NCI-H2196 treated with DMSO at 0.1 percent for 48 hours (cell line): ENCODE measurements around the gene SEC24C.
"Not testable (repeated sequence)": the region's sequence is repeated elsewhere in the genome, so short reads cannot be mapped to it uniquely, and the experiment has no call there.

Experiments
- DNase-seq: peaks from one replicate; lab custom pipeline; 2025; ENCODE audit not compliant: unreplicated experiment; lab: John Stamatoyannopoulos, UW

Gene SEC24C

DNA sequence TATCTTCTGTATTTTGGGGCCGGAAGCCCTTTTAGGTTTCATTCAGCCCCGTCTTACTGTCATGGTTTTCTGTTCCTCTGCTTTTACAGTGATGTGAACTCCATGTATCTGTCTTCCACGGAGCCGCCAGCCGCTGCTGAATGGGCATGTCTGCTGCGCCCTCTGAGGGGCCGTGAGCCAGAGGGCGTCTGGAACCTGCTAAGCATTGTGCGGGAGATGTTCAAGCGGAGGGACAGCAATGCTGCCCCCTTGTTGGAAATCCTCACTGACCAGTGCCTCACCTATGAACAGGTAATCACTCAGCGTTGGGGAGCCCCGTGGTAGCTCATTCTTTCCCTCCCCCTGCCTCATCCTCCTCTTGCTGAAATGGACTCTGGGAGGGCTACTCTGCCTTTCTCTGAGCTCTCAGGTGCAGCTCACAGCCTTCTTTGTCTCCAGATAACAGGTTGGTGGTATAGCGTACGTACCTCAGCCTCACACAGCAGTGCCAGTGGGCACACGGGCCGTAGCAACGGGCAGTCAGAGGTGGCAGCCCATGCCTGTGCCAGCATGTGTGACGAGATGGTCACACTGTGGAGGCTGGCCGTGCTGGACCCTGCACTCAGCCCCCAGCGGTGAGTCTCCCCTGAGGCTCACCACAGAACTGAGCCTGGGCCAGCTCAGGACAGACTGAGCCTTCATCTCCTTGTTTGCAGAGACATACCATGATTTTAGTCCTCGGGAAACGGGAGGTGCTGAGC is 46.9 kb downstream of the SEC24C start:
- no peak for DNase-seq

DNA sequence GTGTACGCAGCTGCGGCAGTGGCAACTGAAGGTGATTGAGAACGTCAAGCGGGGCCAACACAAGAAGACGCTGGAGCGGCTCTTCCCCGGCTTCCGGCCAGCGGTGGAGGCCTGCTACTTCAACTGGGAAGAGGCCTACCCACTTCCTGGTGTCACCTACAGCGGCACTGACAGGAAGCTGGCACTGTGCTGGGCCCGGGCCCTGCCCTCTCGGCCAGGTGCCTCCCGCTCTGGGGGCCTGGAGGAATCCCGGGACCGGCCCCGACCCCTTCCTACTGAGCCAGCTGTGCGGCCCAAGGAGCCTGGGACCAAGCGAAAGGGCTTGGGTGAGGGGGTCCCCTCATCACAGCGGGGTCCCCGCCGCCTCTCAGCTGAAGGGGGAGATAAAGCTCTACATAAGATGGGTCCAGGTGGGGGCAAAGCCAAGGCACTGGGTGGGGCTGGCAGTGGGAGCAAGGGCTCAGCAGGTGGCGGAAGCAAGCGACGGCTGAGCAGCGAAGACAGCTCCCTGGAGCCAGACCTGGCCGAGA is 47.8 kb downstream of the SEC24C start:
- DNase-seq, result no peak

DNA sequence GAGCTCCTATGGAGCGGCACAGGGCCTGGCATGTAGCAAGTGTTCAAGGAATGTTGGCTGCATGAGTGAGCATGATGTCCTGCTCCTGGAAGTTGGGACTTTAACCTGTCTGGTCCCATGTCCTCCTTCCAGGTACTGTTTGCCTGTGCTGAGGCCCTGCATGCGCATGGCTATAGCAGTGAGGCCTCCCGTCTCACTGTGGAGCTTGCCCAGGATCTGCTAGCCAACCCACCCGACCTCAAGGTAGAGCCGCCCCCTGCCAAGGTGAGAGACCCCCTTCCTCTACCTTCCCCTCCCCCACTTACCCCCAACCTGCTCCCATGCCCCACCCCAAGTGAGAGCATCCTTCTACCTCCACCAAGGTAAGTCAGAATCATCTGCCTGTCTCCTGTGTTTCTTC is 49.3 kb downstream of the SEC24C start:
- DNase-seq, result no peak

DNA sequence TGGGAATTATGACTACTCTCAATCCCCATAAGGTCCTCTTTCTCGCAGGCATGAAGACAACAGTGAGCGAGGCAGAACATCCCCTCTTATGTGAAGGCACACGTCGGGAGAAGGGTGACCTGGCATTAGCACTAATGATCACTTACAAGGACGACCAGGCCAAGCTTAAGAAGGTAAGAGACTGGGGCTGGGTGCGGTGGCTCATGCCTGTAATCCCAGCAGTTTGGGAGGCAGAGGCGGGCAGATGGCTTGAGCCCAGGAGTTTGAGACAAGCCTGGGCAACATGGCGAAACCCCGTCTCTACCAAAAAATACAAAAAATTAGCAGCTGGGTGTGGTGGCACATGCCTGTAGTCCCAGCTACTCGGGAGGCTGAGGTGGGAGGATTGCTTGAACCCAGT is 51.3 kb downstream of the SEC24C start:
- DNase-seq, result not testable (repeated sequence)

DNA sequence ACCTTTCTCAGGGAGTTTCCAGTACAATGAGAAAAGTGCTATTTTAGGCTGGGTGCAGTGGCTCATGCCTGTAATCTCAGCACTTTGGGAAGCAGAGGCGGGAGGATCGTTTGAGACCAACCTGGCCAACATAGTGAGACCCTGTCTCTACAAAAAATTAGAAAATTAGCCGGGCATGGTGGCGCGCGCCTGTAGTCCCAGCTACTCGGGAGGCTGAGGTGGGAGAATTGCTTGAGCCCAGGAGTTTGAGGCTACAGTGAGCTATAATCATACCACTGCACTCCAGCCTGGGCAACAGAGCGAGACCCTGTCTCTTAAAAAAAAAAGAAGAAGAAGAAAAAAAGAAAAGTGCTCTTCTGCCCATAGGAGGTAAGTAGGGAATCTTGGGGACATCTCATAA is 51.9 kb downstream of the SEC24C start:
- DNase-seq, result not testable (repeated sequence)

DNA sequence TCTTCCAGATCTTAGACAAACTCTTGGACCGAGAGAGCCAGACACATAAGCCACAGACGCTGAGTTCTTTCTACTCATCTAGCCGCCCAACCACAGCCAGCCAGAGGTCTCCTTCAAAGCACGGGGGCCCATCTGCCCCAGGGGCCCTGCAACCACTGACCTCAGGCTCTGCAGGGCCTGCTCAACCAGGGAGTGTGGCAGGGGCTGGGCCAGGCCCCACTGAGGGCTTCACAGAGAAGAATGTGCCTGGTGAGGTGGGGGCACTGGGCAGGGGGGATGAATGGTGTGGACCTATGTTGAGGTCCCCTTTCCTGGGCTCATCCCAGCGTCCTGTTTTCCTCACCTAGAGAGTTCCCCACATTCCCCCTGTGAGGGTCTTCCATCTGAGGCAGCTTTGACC is 52.6 kb downstream of the SEC24C start:
- DNase-seq, result no peak

DNA sequence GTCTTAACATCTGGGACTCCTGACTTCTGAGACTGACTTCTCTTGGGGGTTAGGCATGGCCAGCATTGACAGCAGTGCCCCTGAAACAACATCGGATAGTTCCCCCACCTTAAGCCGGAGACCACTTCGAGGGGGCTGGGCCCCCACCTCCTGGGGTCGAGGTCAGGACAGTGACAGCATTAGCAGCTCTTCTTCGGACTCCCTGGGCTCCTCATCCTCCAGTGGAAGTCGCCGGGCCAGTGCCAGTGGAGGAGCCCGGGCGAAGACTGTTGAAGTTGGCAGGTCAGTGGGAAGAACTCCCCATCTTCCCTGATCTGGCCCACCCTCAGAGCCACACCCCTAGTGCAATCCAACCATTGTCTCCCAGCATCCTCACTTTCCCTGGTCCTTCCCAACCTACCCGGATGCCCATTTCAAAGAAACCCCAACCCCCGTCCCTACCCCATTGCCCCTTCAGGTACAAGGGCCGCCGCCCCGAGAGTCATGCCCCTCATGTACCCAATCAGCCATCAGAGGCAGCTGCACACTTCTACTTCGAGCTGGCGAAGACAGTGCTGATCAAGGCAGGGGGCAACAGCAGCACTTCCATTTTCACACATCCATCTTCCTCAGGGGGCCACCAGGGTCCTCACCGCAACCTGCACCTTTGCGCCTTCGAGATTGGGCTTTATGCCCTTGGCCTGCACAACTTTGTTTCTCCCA is 53.3 kb downstream of the SEC24C start:
- DNase-seq, result no peak

DNA sequence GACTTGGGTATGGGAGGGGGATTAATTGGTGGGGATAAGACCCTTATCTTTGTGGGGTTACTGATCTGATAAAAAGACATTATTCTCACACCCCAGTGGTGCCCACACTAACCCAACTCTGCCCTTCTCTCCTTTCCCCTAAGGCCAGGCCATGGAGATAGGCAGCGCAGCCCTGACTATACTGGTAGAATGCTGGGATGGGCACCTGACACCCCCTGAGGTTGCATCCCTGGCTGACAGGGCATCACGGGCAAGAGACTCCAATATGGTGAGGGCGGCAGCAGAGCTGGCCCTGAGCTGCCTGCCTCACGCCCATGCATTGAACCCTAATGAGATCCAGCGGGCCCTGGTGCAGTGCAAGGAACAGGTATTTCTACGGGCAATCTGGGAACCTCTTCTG is 53.9 kb downstream of the SEC24C start:
- DNase-seq, result no peak

DNA sequence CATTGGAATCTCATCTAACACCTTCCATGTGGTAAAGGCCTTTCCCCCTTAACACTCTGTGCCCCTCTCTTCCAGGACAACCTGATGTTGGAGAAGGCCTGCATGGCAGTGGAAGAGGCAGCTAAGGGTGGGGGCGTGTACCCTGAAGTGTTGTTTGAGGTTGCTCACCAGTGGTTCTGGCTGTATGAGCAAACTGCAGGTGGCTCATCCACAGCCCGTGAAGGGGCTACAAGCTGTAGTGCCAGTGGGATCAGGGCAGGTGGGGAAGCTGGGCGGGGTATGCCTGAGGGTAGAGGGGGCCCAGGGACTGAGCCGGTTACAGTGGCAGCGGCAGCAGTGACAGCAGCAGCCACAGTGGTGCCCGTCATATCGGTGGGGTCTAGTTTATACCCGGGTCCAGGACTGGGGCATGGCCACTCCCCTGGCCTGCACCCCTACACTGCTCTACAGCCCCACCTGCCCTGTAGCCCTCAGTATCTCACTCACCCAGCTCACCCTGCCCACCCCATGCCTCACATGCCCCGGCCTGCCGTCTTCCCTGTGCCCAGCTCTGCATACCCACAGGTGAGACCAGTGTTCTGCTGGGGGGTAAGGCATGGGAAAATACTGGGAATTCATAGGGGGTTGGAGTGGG is 54.9 kb downstream of the SEC24C start:
- no peak for DNase-seq

DNA sequence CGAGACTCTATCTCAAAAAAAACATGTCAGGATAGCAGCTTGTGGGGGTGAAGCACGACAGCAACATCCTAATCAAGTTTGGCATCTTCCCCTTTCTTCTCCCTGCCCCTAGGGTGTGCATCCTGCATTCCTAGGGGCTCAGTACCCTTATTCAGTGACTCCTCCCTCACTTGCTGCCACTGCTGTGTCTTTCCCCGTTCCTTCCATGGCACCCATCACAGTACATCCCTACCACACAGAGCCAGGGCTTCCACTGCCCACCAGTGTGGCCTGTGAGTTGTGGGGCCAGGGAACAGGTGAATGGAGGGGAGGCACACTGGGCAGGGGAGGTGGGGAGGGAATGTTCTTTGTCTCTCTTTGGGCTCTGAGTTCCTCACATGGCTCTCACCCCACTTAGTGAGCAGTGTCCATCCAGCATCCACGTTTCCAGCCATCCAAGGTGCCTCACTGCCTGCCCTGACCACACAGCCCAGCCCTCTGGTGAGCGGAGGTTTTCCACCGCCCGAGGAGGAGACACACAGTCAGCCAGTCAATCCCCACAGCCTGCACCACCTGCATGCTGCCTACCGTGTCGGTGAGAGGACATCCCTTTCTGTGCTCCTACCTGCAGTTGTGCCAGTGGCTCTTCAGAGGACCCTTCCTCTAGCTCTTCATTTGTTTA is 55.9 kb downstream of the SEC24C start:
- no peak for DNase-seq

DNA sequence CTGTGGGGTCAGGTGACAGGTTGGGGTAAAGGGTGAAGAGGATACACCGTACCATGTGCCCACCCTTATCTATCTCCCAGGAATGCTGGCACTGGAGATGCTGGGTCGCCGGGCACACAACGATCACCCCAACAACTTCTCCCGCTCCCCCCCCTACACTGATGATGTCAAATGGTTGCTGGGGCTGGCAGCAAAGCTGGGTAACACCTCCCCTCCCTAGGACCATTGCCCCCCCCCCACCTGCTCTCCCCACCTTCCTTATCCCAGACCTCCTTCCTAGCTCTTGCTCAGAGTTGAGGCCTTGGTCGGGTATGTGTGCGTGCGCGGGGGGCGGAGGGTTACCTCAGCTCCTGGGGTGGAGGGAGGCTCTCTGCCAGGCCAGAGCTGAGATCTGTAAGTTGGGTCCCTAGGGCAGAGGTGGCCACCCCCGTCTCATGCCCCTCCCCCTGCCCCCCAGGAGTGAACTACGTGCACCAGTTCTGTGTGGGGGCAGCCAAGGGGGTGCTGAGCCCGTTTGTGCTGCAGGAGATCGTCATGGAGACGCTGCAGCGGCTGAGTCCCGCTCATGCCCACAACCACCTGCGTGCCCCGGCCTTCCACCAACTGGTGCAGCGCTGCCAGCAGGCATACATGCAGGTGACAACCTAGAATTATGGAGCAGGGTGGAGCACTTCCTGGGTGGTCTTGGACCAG is 56.5 kb downstream of the SEC24C start:
- no peak for DNase-seq

DNA sequence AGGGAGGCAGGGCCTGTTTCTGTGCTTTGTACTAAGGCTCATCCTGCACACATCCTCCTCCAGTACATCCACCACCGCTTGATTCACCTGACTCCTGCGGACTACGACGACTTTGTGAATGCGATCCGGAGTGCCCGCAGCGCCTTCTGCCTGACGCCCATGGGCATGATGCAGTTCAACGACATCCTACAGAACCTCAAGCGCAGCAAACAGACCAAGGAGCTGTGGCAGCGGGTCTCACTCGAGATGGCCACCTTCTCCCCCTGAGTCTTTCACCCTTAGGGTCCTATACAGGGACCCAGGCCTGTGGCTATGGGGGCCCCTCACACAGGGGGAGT is 57.0 kb downstream of the SEC24C start:
- DNase-seq, result no peak

DNA sequence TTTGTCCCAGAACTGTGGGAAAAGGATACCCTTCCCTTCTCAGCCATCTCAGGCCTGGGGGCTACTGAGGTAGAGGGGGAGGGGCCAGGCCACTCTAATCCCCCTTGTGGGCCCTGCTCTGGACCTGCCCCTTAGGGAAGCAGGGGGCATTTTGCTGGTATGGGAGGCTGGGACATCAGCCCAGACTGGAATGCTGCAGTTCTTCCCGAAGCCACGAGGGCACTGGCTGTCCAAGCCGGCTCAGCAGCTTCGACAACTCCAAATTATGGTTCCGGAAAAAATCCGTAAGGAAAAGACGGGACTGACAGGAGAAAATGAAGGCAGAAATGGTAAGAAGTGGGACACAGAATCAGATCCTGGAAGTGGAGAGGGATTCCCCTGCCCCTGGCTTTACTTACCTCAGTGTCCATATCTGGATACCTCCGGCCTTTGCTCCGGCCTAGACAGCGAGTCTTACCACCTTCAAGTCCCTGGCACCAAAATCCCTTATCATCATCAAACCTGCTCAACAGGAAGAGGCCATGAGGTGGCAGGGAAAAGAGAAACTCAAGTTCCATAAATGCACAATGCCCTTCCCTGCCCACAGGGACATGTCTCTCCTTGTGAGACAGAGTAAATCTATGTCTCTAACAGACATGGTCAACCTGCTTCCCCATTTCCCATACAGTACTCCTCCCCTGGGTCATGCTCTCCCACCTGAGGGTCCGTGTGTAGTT is 58.3 kb downstream of the SEC24C start:
- no peak for DNase-seq

DNA sequence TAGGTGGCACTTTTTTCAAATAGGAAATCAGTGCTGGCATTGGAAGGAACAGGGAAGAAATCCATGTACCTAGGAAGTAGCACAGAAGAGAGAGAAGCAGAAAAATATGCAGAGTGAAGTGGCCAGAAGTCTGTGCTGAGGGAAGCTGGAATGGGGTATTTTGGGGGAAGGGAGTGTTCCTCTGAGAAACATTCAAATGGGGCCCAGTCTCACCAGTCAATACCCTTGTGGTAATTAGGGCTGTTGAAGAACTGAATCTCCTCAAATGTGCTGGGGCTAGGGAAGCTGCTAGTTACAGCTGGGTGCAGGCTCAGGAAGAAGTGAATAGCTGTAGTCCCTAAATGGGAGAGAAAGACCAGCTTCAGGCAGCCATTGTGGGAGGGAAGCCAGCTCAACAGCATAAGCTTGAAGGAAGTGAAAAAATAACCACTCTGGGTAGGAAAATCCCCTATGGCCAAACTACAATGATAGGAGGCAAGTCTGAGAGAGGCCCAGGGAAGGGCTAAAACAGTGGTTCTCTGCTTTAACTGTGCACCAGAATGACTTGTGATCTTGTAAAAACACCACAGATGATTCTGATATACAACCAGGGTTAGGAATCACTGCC is 59.6 kb downstream of the SEC24C start:
- no peak for DNase-seq

DNA sequence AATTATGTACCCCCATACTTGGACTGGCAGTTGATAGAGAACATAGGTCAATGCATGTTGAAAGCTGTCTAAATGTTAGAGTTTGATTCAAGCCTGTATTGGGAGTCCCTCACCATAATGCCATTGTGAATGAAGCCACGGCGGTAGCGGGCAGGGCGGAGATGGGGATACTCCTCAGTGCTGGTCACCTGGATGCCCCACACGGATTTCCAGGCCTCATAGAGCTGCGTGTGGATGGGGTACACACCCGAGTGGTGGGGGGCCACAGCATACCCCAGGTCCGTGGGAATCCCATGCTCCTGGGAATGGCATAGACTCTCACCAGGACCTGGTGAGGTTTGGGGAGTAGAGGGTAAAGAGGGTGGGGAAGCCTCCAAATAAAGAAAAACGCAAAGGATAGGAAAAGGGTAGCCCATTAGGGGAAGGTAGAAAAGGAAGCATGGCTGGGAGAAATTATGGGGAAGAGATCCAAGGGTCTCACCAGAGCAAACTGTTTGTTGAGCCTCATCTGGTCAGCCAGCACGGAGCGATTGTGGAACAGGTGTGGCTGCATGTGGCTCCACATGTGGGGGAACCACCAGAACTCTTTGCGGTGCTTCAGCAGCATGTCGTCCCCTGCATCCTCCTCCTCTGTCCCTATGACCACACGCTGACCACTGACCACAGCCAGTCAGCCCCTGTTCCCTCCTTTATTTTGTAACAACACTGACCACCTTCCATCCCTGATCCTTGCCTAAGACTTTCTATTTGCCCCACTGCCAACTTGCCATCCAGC is 62.2 kb downstream of the SEC24C start:
- no peak for DNase-seq

DNA sequence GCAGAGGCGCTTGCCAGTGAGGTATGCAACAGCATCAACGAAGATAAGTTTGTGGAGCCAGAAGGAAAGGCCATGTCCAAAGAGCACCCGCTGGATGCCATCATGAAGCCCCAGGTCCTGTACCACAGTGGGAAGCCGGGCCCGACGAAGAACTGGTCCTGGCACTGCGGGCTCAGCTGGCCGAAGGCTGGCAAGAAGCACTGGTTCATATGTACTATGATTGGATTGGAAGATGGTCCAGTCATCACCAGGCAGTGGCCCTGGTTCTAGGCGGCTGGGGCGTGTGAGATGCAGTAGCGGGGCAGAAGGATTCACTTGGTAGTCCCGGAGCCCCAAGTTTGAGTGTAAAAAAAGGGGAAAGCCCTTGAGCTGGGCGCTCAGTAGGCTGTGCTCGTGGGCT is 63.3 kb downstream of the SEC24C start:
- DNase-seq, result no peak

DNA sequence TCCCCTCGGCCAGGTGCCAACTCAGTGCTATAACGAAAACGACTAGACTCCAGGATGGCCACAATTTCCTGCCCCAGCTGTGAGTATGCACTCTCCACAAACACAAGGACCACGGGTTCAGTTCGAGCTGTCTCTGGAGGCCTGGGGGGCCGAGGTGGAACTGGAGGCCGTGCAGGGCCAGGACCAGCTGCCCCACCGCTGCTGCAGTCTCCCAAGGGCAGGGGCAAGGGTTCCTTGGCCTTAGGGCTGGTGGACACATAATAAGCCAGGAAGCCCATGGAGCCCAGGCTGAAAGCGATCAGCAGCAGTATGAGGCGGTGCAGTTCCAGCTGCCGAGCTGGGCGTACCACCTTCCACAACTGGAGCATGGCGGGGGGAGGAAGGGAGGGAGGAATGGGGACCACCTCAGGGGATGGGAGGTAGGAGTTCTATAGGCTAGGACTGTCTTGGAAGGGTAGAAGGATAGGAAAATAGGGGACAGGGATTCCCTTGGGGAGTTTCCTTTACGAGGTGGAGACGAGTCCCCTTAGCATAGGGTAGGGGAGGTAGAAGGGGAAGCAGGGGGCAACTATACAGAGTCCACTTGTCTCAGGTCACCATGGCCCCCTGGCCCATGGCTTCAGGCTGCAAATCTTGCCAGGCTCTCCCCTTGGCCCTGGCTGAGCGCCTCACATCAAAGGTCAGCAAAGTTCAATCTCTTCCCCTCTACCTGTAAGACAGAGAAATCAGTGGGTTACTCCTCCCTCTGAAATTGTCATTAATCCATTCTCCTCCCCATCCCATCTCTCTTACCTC is 64.0 kb downstream of the SEC24C start:
- DNase-seq, result no peak

DNA sequence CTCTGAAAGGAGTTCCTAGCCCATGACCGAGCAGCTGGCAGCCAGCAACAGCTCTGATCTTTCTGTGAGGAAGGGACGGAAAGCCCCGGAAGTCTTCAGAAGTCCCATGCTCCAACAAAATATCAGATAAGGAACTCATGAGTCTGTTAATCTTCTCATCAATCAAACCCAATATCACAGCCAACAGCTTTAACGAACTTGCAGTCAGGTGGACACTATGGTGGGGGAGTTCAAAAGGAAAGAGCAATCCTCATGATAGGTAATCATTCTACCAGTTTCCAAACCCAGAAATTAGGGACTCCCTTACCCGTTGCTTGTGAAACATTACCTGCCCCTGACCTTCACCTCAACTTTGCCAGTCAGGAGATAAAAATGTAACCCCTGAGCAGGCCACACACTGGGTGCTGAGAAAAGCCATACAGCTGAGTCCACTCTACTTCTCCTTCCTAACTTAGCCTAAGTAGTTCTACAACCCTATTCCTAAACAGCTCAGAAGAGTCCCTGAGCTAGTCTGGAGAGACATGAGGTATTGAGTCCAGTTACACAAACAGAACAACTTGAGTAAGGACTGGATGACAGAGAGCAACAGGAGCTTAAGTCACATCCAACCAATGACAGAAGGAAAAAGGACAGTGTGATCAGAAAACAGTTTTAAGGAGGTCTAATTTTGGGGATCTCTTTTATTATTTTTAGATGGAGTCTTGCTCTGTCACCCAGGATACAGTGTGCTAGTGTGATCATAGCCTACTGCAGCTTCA is 65.1 kb downstream of the SEC24C start:
- DNase-seq, result no peak
